ENCODE results near the gene ENOX1. TPM values are rescaled to one million over a fixed set of nuclear protein-coding genes. Genes with fewer than 3 reads are reported as not detected.

The ENOX1 gene
- total and polyA plus RNA-seq, 9 of the 15 experiments (the other 6 are each of a cell fraction or from before 2014, with no cell fraction given), result not detected

GRCh38 chr13:43223216-43223615 lies 563.6 kb downstream of the ENOX1 start:
- Histone ChIP-seq H3K4me1 (replicated peaks in 1 of 2; ENCODE audit: control insufficient read depth in 2 of 2, insufficient read depth in 2 of 2, low read length in 2 of 2) (no peaks in the 10 kb centered on the region), H3K4me3 (no peak overlapping the region), H3K4me2 (ENCODE audit: insufficient read depth, low read length) (no peak overlapping the region), H3K79me2 (ENCODE audit: control insufficient read depth, insufficient read depth, low read length) (no peaks in the 10 kb centered on the region), H3K27me3 (ENCODE audit: control insufficient read depth in 2 of 2, insufficient read depth in 2 of 2, low read length in 2 of 2) (no peaks in the 10 kb centered on the region), H3K9me1 (ENCODE audit: control insufficient read depth, insufficient read depth, low read length) (no peaks in the 10 kb centered on the region), H4K20me1 (replicated peaks; ENCODE audit: control insufficient read depth, insufficient read depth, low read length) (no peaks in the 10 kb centered on the region), H3K36me3 (ENCODE audit: control insufficient read depth, insufficient read depth, low read length) (no peaks in the 10 kb centered on the region), H3K9me3 (replicated peaks; ENCODE audit: control insufficient read depth, insufficient read depth, low read depth, low read length) (no peaks in the 10 kb centered on the region), H2AFZ (ENCODE audit: low read depth, low read length) (no peak overlapping the region), H3K27ac (ENCODE audit: extremely low read depth, low read depth, low read length) (no peak overlapping the region), H3K9ac (ENCODE audit: insufficient read depth in 1 of 2, low read depth in 2 of 2, low read length in 2 of 2) (no peak overlapping the region)
- no peak for DNase-seq (ENCODE audit: extremely low read depth in 1 of 4, low spot score in 3 of 4)
- WGBS (ENCODE audit: insufficient coverage, low coverage, missing lambda C conversion rate), result 0% methylated on average over 5 of the region's 5 CpGs
- in situ Hi-C loops (cut with MboI), result no loop called here
- ChIA-PET POLR2A (no interaction called here), CTCF (ENCODE audit: low intra/inter-chr PET ratio) (no interaction called here)
- TF ChIP-seq ZKSCAN1 (IDR thresholded peaks at IDR 0.05; ENCODE audit: low read depth, low read length) (no peak), ZNF511 (CRISPR knock-in tag; IDR thresholded peaks at IDR 0.05) (no peak), BCL6 (CRISPR knock-in tag; IDR thresholded peaks at IDR 0.05) (no peak), ZNF512 (tag; IDR thresholded peaks at IDR 0.05) (no peak), ZNF23 (CRISPR knock-in tag; IDR thresholded peaks at IDR 0.05) (no peak), MEIS2 (IDR thresholded peaks at IDR 0.05; ENCODE audit: partially characterized antibody) (no peak), ZNF695 (CRISPR knock-in tag; IDR thresholded peaks at IDR 0.05) (no peak), TCF3 (CRISPR knock-in tag; IDR thresholded peaks at IDR 0.05) (no peak), DPF2 (IDR thresholded peaks at IDR 0.05) (no peak), TFAM (CRISPR knock-in tag; conservative IDR thresholded peaks at IDR 0.05) (no peak), ZHX1 (conservative IDR thresholded peaks at IDR 0.05; ENCODE audit: low read length) (no peak)
- FAIRE-seq, result no peak
- BruUV-seq (replicated peaks), result no TSS peak
- no peak for ATAC-seq
- intact Hi-C loops (cut with micrococcal nuclease), result no loop called here
